RWPE1 (cell line): ENCODE results near the gene STARD10.

ENCODE experiments used
- CTCF ChIA-PET: fragments of 350-600 bp; sonication (Branson Sonifier 250); formaldehyde crosslinking; extraction: SDS; loops from one replicate; lab custom pipeline; 2021; lab: Yijun Ruan, JAX
- POLR2A ChIA-PET: fragments of 400-600 bp; formaldehyde crosslinking; extraction: SDS; loops from one replicate; lab custom pipeline; 2020; ENCODE audit warnings: antibody characterized with exemption; ENCODE audit not compliant: low non-redundant PET; lab: Yijun Ruan, JAX
- DNase-seq: peaks from one replicate; pipeline ENCODE4 v3.0.0; 2012; ENCODE audit warnings: low spot score
- H3K27ac ChIP-seq: fragments of 450-650 bp; 2 replicates; pipeline ENCODE4 v1.5.1; 2017
- CTCF ChIP-seq: fragments of 450-650 bp; conservative IDR thresholded peaks from 2 replicates; pipeline ENCODE4 v1.5.1; 2017; ENCODE audit warnings: low read depth, mild to moderate bottlenecking

Gene STARD10

DNA sequence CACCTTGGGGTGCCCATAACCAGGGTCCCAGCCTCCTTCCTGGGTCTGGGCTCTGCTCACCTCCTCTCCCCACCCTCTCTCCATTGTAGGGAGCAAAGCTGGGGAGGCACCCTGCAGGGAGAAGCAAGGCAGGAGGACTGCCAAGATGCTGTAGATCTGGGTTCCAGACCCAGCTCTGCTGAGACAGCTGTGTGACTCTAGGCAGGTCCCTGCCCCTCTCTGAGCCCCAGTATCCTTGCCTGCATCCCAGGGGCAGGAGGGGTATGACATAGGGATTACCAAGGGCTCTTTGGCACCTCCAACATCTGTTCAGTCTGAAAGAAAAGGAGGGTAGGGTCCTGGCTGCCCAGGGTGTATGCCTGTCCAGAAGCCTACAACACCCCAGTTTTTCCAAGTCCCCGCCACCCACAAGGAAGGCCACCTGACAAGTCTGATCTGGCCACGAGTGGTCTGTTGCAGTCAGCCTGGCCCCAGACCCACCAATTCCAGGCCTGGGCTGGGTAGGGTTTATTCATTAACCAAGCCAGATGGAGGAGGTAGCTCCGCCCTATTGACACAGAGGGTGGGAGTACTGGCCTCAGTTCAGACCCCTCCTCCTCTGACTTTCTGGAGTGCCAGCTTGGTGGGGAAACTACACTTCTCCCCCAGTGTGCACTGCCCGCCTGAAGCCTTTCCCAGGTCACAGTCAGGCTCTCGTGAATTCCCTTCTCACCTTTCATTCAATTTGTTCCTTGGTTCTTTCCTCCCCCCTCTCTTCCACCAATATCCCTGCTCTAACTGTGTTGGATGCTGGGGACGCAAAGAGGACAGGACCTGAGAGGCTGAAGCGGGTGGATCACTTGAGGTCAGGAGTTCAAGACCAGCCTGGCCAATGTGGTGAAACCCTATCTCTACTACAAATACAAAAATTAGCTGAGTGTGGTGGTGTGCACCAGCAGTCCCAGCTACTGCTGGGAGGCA is 15.0 kb downstream of the STARD10 start:
- no peak for DNase-seq
- no peak for TF ChIP-seq CTCF
- H3K27ac ChIP-seq, result no peak overlapping the region; the same call in 1 of the 2 replicates
- ChIA-PET POLR2A (interaction anchor here (0.7 to 1.1 kb wide), 2 partner anchors 40 to 42 kb away, joined by 3 to 5 read pairs; no protein-coding TSS in a partner anchor), CTCF (interaction anchor here (0.7 to 1.4 kb wide), 3 partner anchors 46 to 95 kb away, joined by 3 to 4 read pairs (median 4); no protein-coding TSS in a partner anchor)

GRCh38 chr11:72777755-72778278 is 16.0 kb downstream of the STARD10 start:
- CTCF ChIA-PET, result interaction anchor here (0.7 kb wide), 1 partner anchor 45 kb away, joined by 4 read pairs; no protein-coding TSS in a partner anchor

DNA sequence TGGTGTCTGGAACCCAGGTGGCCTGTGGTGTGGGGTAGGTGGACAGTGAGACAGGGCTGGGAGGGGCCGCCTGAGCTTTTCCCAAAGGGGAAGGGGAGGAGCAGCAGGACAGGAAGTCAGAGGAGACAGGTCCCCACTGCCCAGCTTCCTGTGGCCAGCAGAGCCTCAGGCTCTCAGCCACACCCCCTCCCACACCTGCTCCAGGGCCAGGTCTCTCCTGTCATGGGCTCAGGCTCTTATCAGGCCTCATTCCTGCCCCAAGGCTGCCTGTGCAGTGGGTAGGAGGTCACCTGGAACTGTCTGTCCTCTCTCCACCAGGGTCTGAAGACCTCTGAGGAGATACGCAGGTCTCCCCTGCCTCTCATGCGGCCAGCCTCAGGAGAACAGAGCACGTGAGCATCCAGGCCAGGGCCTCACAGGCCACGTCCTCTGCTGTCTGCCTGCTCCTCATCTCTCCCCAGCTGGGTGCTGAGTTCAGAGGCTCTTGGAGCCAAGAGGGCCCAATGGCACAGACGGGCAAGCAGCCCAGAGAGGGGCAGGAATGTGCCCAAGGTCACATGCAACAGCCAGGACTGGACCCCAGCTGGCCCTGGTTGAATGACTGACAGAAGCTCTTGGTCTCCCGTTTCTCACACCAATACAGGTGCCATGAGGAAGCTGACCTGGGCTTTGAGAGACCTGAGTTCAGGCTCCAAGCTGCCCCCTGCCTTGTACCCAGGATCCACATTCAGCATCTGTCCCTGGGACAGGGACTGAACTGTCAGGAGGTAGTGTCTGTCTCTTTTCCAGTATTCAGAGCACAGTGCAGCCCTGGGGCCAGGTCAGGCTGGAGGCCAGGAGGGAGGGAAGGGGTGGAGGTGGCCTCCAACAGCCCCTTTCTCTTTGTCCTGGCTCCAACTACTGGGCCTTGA is 16.7 kb downstream of the STARD10 start:
- POLR2A ChIA-PET, result no interaction called here
- no peak for TF ChIP-seq CTCF
- CTCF ChIA-PET, result interaction anchor here (0.5 to 0.9 kb wide), 2 partner anchors 17 to 227 kb away, joined by 3 to 4 read pairs; partner anchors contain the start of gene STARD10
- DNase-seq, result no peak
- H3K27ac ChIP-seq, result no peak overlapping the region

More at GRCh38 chr11:72777755-72778278, 16.0 kb downstream of the STARD10 start:
- no peak overlapping the region for H3K27ac ChIP-seq
- POLR2A ChIA-PET, result no interaction called here
- TF ChIP-seq CTCF, result no peak
- no peak for DNase-seq

GRCh38 chr11:72776117-72776843 is 17.6 kb downstream of the STARD10 start:
- POLR2A ChIA-PET, result no interaction called here
- no peak for TF ChIP-seq CTCF
- no peak overlapping the region for H3K27ac ChIP-seq
- CTCF ChIA-PET, result interaction anchor here (0.5 to 1.0 kb wide), 3 partner anchors 17 to 227 kb away, joined by 3 to 4 read pairs (median 4); partner anchors contain the start of gene STARD10
- no peak for DNase-seq

- no peak for TF ChIP-seq CTCF
- ChIA-PET CTCF (interaction anchor here (0.7 to 1.0 kb wide), 3 partner anchors 17 to 574 kb away, joined by 3 to 4 read pairs (median 3); partner anchors contain the start of gene STARD10), POLR2A (no interaction called here)
- DNase-seq, result no peak
- H3K27ac ChIP-seq, result no peak overlapping the region
These were observed 18.3 kb downstream of the STARD10 start for GRCh38 chr11:72775288-72776110.
